ENCODE data around the gene TESK2.
"Not testable (repeated sequence)": the region's sequence is repeated elsewhere in the genome, so short reads cannot be mapped to it uniquely, and the experiment has no call there.

Gene TESK2
- long read RNA-seq, donor 1, partial matches to known transcripts: 356 of 464 reads
- long read RNA-seq, donor 1, other reads (novel, unspliced or antisense): 108 of 464 reads
- long read RNA-seq, donor 2, partial matches to known transcripts: 0 of 1 reads
- long read RNA-seq, donor 2, other reads (novel, unspliced or antisense): 0 of 1 reads
- long read RNA-seq, donor 3, partial matches to known transcripts: 5 of 5 reads
- long read RNA-seq, donor 3, other reads (novel, unspliced or antisense): 0 of 5 reads
- long read RNA-seq, donor 4, partial matches to known transcripts: 688 of 844 reads
- long read RNA-seq, donor 4, other reads (novel, unspliced or antisense): 155 of 844 reads
- long read RNA-seq, donor 5, partial matches to known transcripts: 352 of 395 reads
- long read RNA-seq, donor 5, other reads (novel, unspliced or antisense): 43 of 395 reads
- long read RNA-seq, donor 6: 0 reads
- long read RNA-seq, donor 7, partial matches to known transcripts: 0 of 1 reads
- long read RNA-seq, donor 7, other reads (novel, unspliced or antisense): 0 of 1 reads
- long read RNA-seq, donor 8, partial matches to known transcripts: 0 of 1 reads
- long read RNA-seq, donor 8, other reads (novel, unspliced or antisense): 0 of 1 reads

- DNase-seq: peak; percentile 93
Measured at GRCh38 chr1:45490626-45491486, at the start of gene TESK2. TSS of gene TESK2 (minus strand) at chr1:45491163. CDS start at chr1:45457785, 33,378 bp downstream.

- DNase-seq: no peak
Measured at GRCh38 chr1:45536886-45537285, 45.9 kb upstream of the TESK2 start.

- no peak for DNase-seq
Measured at GRCh38 chr1:45535988-45536766, 45.2 kb upstream of the TESK2 start.

GRCh38 chr1:45531873-45532272, 40.9 kb upstream of the TESK2 start:
- no peak for DNase-seq

- no peak for DNase-seq
Measured at GRCh38 chr1:45530632-45531135, 39.7 kb upstream of the TESK2 start.

GRCh38 chr1:45526135-45526644, 35.2 kb upstream of the TESK2 start:
- DNase-seq: no peak

- not testable (repeated sequence) for DNase-seq
Measured at GRCh38 chr1:45523975-45524374, 33.0 kb upstream of the TESK2 start.

- DNase-seq: not testable (repeated sequence)
Measured at GRCh38 chr1:45523516-45523915, 32.6 kb upstream of the TESK2 start.

- DNase-seq: no peak
Measured at GRCh38 chr1:45522324-45523104, 31.6 kb upstream of the TESK2 start.

GRCh38 chr1:45521413-45522323, 30.7 kb upstream of the TESK2 start, which contains the start of gene PRDX1:
TSS of gene PRDX1 (minus strand) at chr1:45521884. CDS start at chr1:45519043, 2,841 bp downstream.
- DNase-seq: peak; percentile 98

GRCh38 chr1:45519774-45520173, 28.8 kb upstream of the TESK2 start:
- not testable (repeated sequence) for DNase-seq

- DNase-seq: no peak
Measured at GRCh38 chr1:45518910-45519309, 27.9 kb upstream of the TESK2 start.

GRCh38 chr1:45518366-45518765, 27.4 kb upstream of the TESK2 start:
- not testable (repeated sequence) for DNase-seq

- no peak for DNase-seq
Measured at GRCh38 chr1:45516465-45516864, 25.5 kb upstream of the TESK2 start.

- no peak for DNase-seq
Measured at GRCh38 chr1:45516036-45516435, 25.1 kb upstream of the TESK2 start.

GRCh38 chr1:45513532-45514260, 22.7 kb upstream of the TESK2 start:
- DNase-seq: not testable (repeated sequence)

- DNase-seq: no peak
Measured at GRCh38 chr1:45512641-45513054, 21.7 kb upstream of the TESK2 start.

- DNase-seq: no peak
Measured at GRCh38 chr1:45510972-45511527, 20.1 kb upstream of the TESK2 start.
